ENCODE measurements around the gene FBLN1. TPM values are rescaled to one million over a fixed set of nuclear protein-coding genes. Genes with fewer than 3 reads are reported as not detected.

FBLN1 gene
- polyA plus RNA-seq, 1 donor from 2014 or later, result 3.4 TPM

- no peak overlapping the region for H3K4me3 ChIP-seq (ENCODE audit: low read length)
- H3F3A ChIP-seq (ENCODE audit: insufficient read depth, low read length, poor library complexity, severe bottlenecking), result no peaks in the 10 kb centered on the region
- no peaks in the 10 kb centered on the region for H3K27me3 ChIP-seq (ENCODE audit: insufficient read depth, low read depth, low read length)
- no peak overlapping the region for H3K4me2 ChIP-seq (ENCODE audit: low read length)
- H3K79me2 ChIP-seq (replicated peaks; ENCODE audit: insufficient read depth, low read length), result no peaks in the 10 kb centered on the region
- no peaks in the 10 kb centered on the region for H4K20me1 ChIP-seq (ENCODE audit: insufficient read depth)
- H3K27ac ChIP-seq (ENCODE audit: low read length), result no peak overlapping the region
- H3K9me2 ChIP-seq (ENCODE audit: insufficient read depth, low read length), result no peaks in the 10 kb centered on the region
- H3K9me3 ChIP-seq (ENCODE audit: low read length), result no peaks in the 10 kb centered on the region
- no peaks in the 10 kb centered on the region for H3K36me3 ChIP-seq (ENCODE audit: insufficient read depth, low read length)
- H2AFZ ChIP-seq (ENCODE audit: low read depth, low read length), result no peak overlapping the region
- TF ChIP-seq EP300 (conservative IDR thresholded peaks at IDR 0.05; ENCODE audit: poor library complexity, severe bottlenecking), result no peak
- TF ChIP-seq POLR2AphosphoS5 (IDR thresholded peaks at IDR 0.05), result no peak
- TF ChIP-seq SMC3 (conservative IDR thresholded peaks at IDR 0.05; ENCODE audit: poor library complexity), result peak; percentile 99
- peak; percentile 97 for TF ChIP-seq CTCF (IDR thresholded peaks at IDR 0.05; ENCODE audit: poor library complexity, severe bottlenecking)
- peak; percentile 99 for TF ChIP-seq RAD21 (conservative IDR thresholded peaks at IDR 0.05)
- H3K9ac ChIP-seq (ENCODE audit: low read length), result no peak overlapping the region
Measured at GRCh38 chr22:45577746-45578523, 75.3 kb downstream of the FBLN1 start.

GRCh38 chr22:45578524-45579147 lies 76.0 kb downstream of the FBLN1 start:
- no peak for TF ChIP-seq EP300 (conservative IDR thresholded peaks at IDR 0.05; ENCODE audit: poor library complexity, severe bottlenecking)
- TF ChIP-seq SMC3 (conservative IDR thresholded peaks at IDR 0.05; ENCODE audit: poor library complexity), result no peak
- TF ChIP-seq MXI1 (conservative IDR thresholded peaks at IDR 0.05; ENCODE audit: poor library complexity, severe bottlenecking), result no peak
- TF ChIP-seq POLR2AphosphoS5 (IDR thresholded peaks at IDR 0.05), result no peak
- no peak for TF ChIP-seq RAD21 (conservative IDR thresholded peaks at IDR 0.05)
- no peak for TF ChIP-seq CTCF (IDR thresholded peaks at IDR 0.05; ENCODE audit: poor library complexity, severe bottlenecking)
- TF ChIP-seq EZH2 (IDR thresholded peaks at IDR 0.05; ENCODE audit: borderline replicate concordance, insufficient read depth, low read length, poor library complexity, severe bottlenecking), result no peak
- Histone ChIP-seq H3K9me3 (ENCODE audit: low read length) (no peaks in the 10 kb centered on the region), H3K36me3 (ENCODE audit: insufficient read depth, low read length) (no peaks in the 10 kb centered on the region), H3K79me2 (replicated peaks; ENCODE audit: insufficient read depth, low read length) (no peaks in the 10 kb centered on the region), H3K27ac (ENCODE audit: low read length) (no peak overlapping the region), H3K27me3 (ENCODE audit: insufficient read depth, low read depth, low read length) (no peaks in the 10 kb centered on the region), H3K9me2 (ENCODE audit: insufficient read depth, low read length) (no peaks in the 10 kb centered on the region), H2AFZ (ENCODE audit: low read depth, low read length) (no peak overlapping the region), H3F3A (ENCODE audit: insufficient read depth, low read length, poor library complexity, severe bottlenecking) (no peaks in the 10 kb centered on the region), H3K4me3 (ENCODE audit: low read length) (no peak overlapping the region), H3K9ac (ENCODE audit: low read length) (no peak overlapping the region), H3K4me2 (ENCODE audit: low read length) (no peak overlapping the region), H4K20me1 (ENCODE audit: insufficient read depth) (no peaks in the 10 kb centered on the region)

Data from neural cell (in vitro differentiated cells).